ENCODE data around the gene GULP1. TPM values are rescaled to one million over a fixed set of nuclear protein-coding genes. Genes with fewer than 3 reads are reported as not detected.

Gene GULP1
- total RNA-seq, 1 donor from 2014 or later: 22.8 TPM

- Mint-ChIP-seq H3K4me1 (ENCODE audit: unreplicated experiment) (no peaks in the 10 kb centered on the region), H3K27ac (ENCODE audit: unreplicated experiment) (no peak overlapping the region), H3K36me3 (ENCODE audit: low read depth, unreplicated experiment) (no peaks in the 10 kb centered on the region)
Measured at GRCh38 chr2:188251034-188251433, 40.6 kb upstream of the GULP1 start.

GRCh38 chr2:188256420-188256819, 35.3 kb upstream of the GULP1 start:
- H3K4me1 Mint-ChIP-seq (ENCODE audit: unreplicated experiment): no peaks in the 10 kb centered on the region
- no peak for TF ChIP-seq CTCF (IDR thresholded peaks at IDR 0.05; ENCODE audit: unreplicated experiment)

More at GRCh38 chr2:188251034-188251433, 40.6 kb upstream of the GULP1 start:
- H3K9me3 Mint-ChIP-seq (ENCODE audit: unreplicated experiment): no peaks in the 10 kb centered on the region
- DNase-seq (ENCODE audit: low spot score): no peak
- no peak overlapping the region for H3K4me3 Mint-ChIP-seq (ENCODE audit: unreplicated experiment)
- TF ChIP-seq CTCF (IDR thresholded peaks at IDR 0.05; ENCODE audit: unreplicated experiment): no peak
- H3K27me3 Mint-ChIP-seq (ENCODE audit: unreplicated experiment): no peaks in the 10 kb centered on the region

GRCh38 chr2:188265315-188265714, 26.4 kb upstream of the GULP1 start:
- Mint-ChIP-seq H3K27ac (ENCODE audit: unreplicated experiment) (no peak overlapping the region), H3K27me3 (ENCODE audit: unreplicated experiment) (no peaks in the 10 kb centered on the region), H3K4me3 (ENCODE audit: unreplicated experiment) (no peak overlapping the region), H3K9me3 (ENCODE audit: unreplicated experiment) (no peaks in the 10 kb centered on the region), H3K4me1 (ENCODE audit: unreplicated experiment) (no peaks in the 10 kb centered on the region), H3K36me3 (ENCODE audit: low read depth, unreplicated experiment) (no peaks in the 10 kb centered on the region)
- TF ChIP-seq CTCF (IDR thresholded peaks at IDR 0.05; ENCODE audit: unreplicated experiment): no peak
- no peak for DNase-seq (ENCODE audit: low spot score)

More at GRCh38 chr2:188256420-188256819, 35.3 kb upstream of the GULP1 start:
- Mint-ChIP-seq H3K9me3 (ENCODE audit: unreplicated experiment) (no peaks in the 10 kb centered on the region), H3K27ac (ENCODE audit: unreplicated experiment) (no peak overlapping the region), H3K36me3 (ENCODE audit: low read depth, unreplicated experiment) (no peaks in the 10 kb centered on the region), H3K4me3 (ENCODE audit: unreplicated experiment) (no peak overlapping the region), H3K27me3 (ENCODE audit: unreplicated experiment) (no peaks in the 10 kb centered on the region)
- no peak for DNase-seq (ENCODE audit: low spot score)

DNA sequence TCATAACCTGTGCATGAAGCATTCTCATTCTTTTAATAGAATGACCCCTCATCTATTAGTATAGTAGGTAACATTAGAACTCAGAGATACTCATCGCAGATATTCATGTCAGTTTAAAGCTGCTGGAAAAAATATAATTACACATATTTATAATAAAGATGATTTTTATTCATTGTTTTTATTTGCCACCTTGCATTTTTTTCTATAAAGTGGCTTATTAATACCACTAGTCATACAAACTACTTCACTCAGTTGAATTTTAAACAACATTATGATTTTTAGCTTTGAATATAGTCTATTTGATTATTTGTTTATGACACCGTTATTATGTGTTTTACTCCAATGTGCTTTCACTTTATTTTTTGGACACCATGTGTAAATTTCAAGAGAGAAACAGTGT, 23.9 kb upstream of the GULP1 start:
- Mint-ChIP-seq H3K36me3 (ENCODE audit: low read depth, unreplicated experiment) (no peaks in the 10 kb centered on the region), H3K4me3 (ENCODE audit: unreplicated experiment) (no peak overlapping the region), H3K9me3 (ENCODE audit: unreplicated experiment) (no peaks in the 10 kb centered on the region), H3K27me3 (ENCODE audit: unreplicated experiment) (no peaks in the 10 kb centered on the region), H3K27ac (ENCODE audit: unreplicated experiment) (no peak overlapping the region), H3K4me1 (ENCODE audit: unreplicated experiment) (no peaks in the 10 kb centered on the region)
- DNase-seq (ENCODE audit: low spot score): no peak
- TF ChIP-seq CTCF (IDR thresholded peaks at IDR 0.05; ENCODE audit: unreplicated experiment): no peak

DNA sequence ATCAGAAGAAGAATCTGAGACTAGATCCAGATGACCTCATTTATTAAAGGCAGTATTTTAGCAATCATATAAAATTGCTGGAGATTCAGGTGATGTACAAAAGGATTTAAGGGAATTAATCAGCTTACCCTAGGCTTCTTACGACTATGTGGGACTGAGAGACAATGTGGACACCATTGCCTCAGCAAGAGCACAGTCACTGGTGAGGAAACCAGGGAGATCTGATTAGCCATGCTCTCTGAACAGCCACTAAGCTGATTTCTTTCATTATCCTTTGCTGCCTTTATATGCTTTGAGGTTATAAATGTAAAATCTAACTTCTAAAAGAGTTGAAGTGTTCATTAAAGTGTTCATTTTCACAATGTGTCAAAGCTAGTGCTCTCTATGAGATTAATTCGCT, 22.7 kb upstream of the GULP1 start:
- Mint-ChIP-seq H3K27ac (ENCODE audit: unreplicated experiment) (no peak overlapping the region), H3K36me3 (ENCODE audit: low read depth, unreplicated experiment) (no peaks in the 10 kb centered on the region), H3K4me3 (ENCODE audit: unreplicated experiment) (no peak overlapping the region), H3K9me3 (ENCODE audit: unreplicated experiment) (no peaks in the 10 kb centered on the region), H3K4me1 (ENCODE audit: unreplicated experiment) (no peaks in the 10 kb centered on the region), H3K27me3 (ENCODE audit: unreplicated experiment) (peaks cover 1% of the 10 kb centered on the region)
- TF ChIP-seq CTCF (IDR thresholded peaks at IDR 0.05; ENCODE audit: unreplicated experiment): no peak
- no peak for DNase-seq (ENCODE audit: low spot score)
